Nephron (organoid): ENCODE measurements around the gene CDH13.

ENCODE experiments used
- H3K27ac Mint-ChIP-seq, 3 experiments: 2 replicates each; pipeline ENCODE4 v1.8.0; 2020; ENCODE audit warnings: mixed read lengths in 3 of 3, mild to moderate bottlenecking in 2 of 3, moderate library complexity in 1 of 3
- H3K27me3 Mint-ChIP-seq: 2 replicates; pipeline ENCODE4 v1.8.0; 2021; ENCODE audit warnings: low read depth, mild to moderate bottlenecking, moderate library complexity, mixed read lengths
- H3K36me3 Mint-ChIP-seq: 2 replicates; pipeline ENCODE4 v1.8.0; 2020; ENCODE audit warnings: low read depth, mixed read lengths
- H3K4me1 Mint-ChIP-seq: 2 replicates; pipeline ENCODE4 v1.8.0; 2020; ENCODE audit warnings: mixed read lengths
- H3K4me3 Mint-ChIP-seq, 3 experiments: 2 replicates each; pipeline ENCODE4 v1.8.0; 2020; ENCODE audit warnings: mild to moderate bottlenecking in 3 of 3, mixed read lengths in 3 of 3, moderate library complexity in 2 of 3
- H3K9me3 Mint-ChIP-seq: 2 replicates; pipeline ENCODE4 v1.8.0; 2020; ENCODE audit warnings: mixed read lengths
- TF ChIP-seq, protein P1 (sequence below), 3 experiments: fragments of 200-600 bp; sonication (generic); IDR thresholded peaks; one replicate each; pipeline ENCODE4 v1.5.0; 2021; ENCODE audit warnings: antibody characterized with exemption in 3 of 3; ENCODE audit not compliant: unreplicated experiment in 3 of 3

Gene CDH13

DNA sequence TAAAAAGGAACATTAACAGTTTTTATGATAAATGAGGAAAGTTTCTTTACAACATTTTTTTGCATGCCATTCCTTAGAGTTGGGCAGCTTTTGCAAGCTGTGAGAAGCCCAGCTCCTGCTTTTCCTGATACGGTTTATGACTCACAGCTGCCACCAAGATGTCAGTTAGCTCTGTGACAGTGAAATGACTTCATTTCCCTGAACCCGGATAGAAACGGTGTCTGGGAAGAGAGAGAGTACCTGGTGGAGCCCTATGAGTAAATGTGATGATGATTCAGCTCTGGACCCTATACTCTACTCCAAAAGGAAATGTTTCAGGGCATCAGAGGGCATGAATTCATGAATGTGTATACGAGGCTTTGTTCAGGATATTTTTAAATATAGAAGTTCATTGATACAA, 814.7 kb downstream of the CDH13 start:
- H3K9me3 Mint-ChIP-seq = no peaks in the 10 kb centered on the region
- H3K4me3 Mint-ChIP-seq = no peak overlapping the region
- H3K27ac Mint-ChIP-seq = no peak overlapping the region
- no peaks in the 10 kb centered on the region for H3K36me3 Mint-ChIP-seq
- peaks cover 6% of the 10 kb centered on the region for H3K27me3 Mint-ChIP-seq
- TF ChIP-seq, protein P1, sequence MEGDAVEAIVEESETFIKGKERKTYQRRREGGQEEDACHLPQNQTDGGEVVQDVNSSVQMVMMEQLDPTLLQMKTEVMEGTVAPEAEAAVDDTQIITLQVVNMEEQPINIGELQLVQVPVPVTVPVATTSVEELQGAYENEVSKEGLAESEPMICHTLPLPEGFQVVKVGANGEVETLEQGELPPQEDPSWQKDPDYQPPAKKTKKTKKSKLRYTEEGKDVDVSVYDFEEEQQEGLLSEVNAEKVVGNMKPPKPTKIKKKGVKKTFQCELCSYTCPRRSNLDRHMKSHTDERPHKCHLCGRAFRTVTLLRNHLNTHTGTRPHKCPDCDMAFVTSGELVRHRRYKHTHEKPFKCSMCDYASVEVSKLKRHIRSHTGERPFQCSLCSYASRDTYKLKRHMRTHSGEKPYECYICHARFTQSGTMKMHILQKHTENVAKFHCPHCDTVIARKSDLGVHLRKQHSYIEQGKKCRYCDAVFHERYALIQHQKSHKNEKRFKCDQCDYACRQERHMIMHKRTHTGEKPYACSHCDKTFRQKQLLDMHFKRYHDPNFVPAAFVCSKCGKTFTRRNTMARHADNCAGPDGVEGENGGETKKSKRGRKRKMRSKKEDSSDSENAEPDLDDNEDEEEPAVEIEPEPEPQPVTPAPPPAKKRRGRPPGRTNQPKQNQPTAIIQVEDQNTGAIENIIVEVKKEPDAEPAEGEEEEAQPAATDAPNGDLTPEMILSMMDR (IDR thresholded peaks at IDR 0.05; ENCODE audit: unreplicated experiment in 3 of 3) = no peak
- peaks cover 6% of the 10 kb centered on the region for H3K4me1 Mint-ChIP-seq

DNA sequence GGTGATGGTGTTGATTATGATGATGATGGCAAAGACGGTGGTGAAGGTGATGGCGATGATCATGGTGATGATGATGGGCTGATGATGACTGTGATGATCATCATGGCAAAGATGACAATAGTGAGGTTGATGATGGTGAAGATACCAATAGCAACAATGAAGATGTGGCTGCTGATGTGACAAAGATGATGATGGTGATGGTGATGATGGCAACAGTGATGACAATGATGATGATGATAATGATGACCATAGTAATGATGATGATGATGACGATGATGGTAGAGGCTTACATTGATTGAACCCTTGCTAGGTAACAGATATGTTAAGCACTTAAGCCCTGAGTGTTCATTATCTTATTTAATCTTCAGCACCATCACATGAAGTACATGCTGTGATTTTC, 817.2 kb downstream of the CDH13 start:
- Mint-ChIP-seq H3K27me3 (peaks cover 9% of the 10 kb centered on the region), H3K4me1 (peaks cover 6% of the 10 kb centered on the region), H3K4me3 (no peak overlapping the region), H3K27ac (no peak overlapping the region), H3K36me3 (no peaks in the 10 kb centered on the region), H3K9me3 (no peaks in the 10 kb centered on the region)
- TF ChIP-seq, protein P1 (IDR thresholded peaks at IDR 0.05; ENCODE audit: unreplicated experiment in 3 of 3) = no peak

DNA sequence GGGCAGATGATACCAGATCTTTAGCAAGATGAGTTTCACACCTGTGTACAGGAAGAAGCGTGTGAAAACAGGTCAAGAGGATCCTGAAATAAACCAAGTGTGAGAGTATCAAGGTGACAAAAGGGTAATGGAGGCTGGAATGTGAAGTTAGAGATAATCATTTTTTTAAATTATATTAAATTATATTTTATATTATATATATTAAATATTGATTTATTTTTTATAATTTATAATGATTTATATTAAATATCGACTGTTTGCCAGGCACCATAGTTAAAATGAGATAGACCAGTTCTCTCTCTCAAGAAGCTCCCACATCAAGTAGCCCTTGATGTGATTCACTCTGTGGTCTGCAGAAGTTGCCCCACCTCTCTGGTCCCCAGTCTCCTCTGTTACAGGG, 820.8 kb downstream of the CDH13 start:
- no peaks in the 10 kb centered on the region for H3K36me3 Mint-ChIP-seq
- H3K9me3 Mint-ChIP-seq = no peaks in the 10 kb centered on the region
- H3K27ac Mint-ChIP-seq = no peak overlapping the region
- H3K27me3 Mint-ChIP-seq = peaks cover 7% of the 10 kb centered on the region
- peaks cover 6% of the 10 kb centered on the region for H3K4me1 Mint-ChIP-seq
- H3K4me3 Mint-ChIP-seq = no peak overlapping the region
- TF ChIP-seq, protein P1 (IDR thresholded peaks at IDR 0.05; ENCODE audit: unreplicated experiment in 3 of 3) = no peak

DNA sequence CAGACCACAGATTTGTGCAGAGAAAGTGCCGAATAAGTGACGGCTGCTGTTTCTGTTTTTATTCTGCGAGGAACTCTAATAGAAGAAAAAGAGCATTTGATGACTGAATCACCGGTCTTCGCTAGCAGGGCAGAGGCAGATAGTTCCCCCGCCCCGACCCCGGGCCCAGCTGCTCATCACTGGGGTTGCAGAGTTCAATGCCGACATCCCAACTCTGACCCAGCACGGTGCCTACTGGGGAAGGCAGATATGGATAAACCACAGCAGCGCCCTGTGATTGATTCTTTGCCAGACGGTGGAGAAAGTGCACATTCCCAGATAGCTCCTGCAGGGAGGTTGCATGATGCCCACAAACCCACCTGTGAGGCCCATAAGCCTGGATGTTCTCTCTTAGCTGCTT, 823.1 kb downstream of the CDH13 start:
- TF ChIP-seq, protein P1 (IDR thresholded peaks at IDR 0.05; ENCODE audit: unreplicated experiment in 3 of 3) = no peak
- Mint-ChIP-seq H3K36me3 (no peaks in the 10 kb centered on the region), H3K27me3 (peaks cover 3% of the 10 kb centered on the region), H3K9me3 (no peaks in the 10 kb centered on the region), H3K4me3 (no peak overlapping the region), H3K4me1 (no peaks in the 10 kb centered on the region), H3K27ac (no peak overlapping the region)

DNA sequence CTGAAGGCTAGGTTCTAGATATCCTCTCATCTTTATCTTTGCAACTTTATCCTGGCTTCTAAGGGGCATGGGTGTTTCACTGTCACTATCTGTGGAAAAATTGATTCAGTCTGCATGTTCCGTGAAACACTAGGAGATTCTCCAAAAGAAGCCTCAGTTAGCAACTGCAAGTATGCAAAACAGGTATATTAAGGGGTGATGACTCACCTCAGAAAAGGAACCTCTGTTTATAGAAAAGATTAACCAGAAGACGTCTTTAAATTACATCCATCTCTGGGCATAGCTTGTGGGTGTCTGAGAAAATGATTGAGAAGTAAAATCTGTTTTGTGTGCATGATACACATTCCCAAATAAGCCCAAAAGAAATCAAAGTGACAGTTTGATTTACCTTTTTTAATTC, 827.2 kb downstream of the CDH13 start:
- Mint-ChIP-seq H3K36me3 (no peaks in the 10 kb centered on the region), H3K9me3 (no peaks in the 10 kb centered on the region), H3K27ac (no peak overlapping the region), H3K4me3 (no peak overlapping the region), H3K4me1 (no peaks in the 10 kb centered on the region), H3K27me3 (no peaks in the 10 kb centered on the region)
- TF ChIP-seq, protein P1 (IDR thresholded peaks at IDR 0.05; ENCODE audit: unreplicated experiment in 3 of 3) = no peak

DNA sequence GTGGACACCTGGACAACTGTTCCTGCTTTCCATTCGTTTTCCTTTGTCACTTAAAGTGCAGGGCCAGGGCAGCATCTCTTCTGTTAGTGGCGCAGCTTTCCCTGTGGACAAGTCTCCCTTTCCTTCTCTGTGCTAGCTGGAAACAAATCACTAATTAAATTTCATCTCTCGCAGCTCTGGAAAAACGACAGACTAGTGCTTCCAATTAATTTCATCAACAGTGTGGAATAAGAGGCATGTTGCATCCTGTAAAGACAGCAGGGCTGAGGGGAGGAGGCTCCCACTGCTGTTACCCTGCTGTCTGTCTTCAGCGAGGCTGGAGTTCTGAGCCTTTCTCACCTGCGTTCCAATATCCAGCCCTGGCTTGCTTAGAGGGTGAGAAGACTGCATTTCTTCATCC, 828.9 kb downstream of the CDH13 start:
- Mint-ChIP-seq H3K36me3 (no peaks in the 10 kb centered on the region), H3K9me3 (no peaks in the 10 kb centered on the region), H3K4me1 (no peaks in the 10 kb centered on the region), H3K27ac (no peak overlapping the region), H3K27me3 (no peaks in the 10 kb centered on the region), H3K4me3 (no peak overlapping the region)
- TF ChIP-seq, protein P1 (IDR thresholded peaks at IDR 0.05; ENCODE audit: unreplicated experiment in 3 of 3) = no peak
